H9 (cell line): ENCODE measurements around the gene SNAI3. TPM values are rescaled to one million over a fixed set of nuclear protein-coding genes. Genes with fewer than 3 reads are reported as not detected.

Experiments used
- DNase-seq: peaks from one replicate; pipeline ENCODE4 v3.0.0-alpha.2; 2017
- H2AFZ ChIP-seq: one replicate; pipeline ENCODE4 v1.6.1; 2013; ENCODE audit warnings: mild to moderate bottlenecking, low read length, control low read depth, moderate library complexity
- H2AK5ac ChIP-seq: 2 replicates; pipeline ENCODE4 v1.6.1; 2013; ENCODE audit warnings: low read length, control low read depth, mixed read lengths; ENCODE audit not compliant: insufficient read length
- H2BK120ac ChIP-seq: one replicate; pipeline ENCODE4 v1.6.1; 2013; ENCODE audit warnings: low read depth, mild to moderate bottlenecking, low read length, control low read depth, inconsistent platforms; ENCODE audit not compliant: poor library complexity, severe bottlenecking
- H2BK12ac ChIP-seq: 2 replicates; pipeline ENCODE4 v1.6.1; 2013; ENCODE audit warnings: low read length, control low read depth, mixed read lengths, low read depth; ENCODE audit not compliant: insufficient read length
- H2BK15ac ChIP-seq: 2 replicates; pipeline ENCODE4 v1.6.1; 2013; ENCODE audit warnings: low read depth, low read length, control low read depth
- H2BK20ac ChIP-seq: one replicate; pipeline ENCODE4 v1.6.1; 2013; ENCODE audit warnings: low read depth, mild to moderate bottlenecking, low read length, control low read depth, inconsistent platforms; ENCODE audit not compliant: poor library complexity, severe bottlenecking
- H2BK5ac ChIP-seq: 2 replicates; pipeline ENCODE4 v1.6.1; 2013; ENCODE audit warnings: low read length, control low read depth, mixed read lengths; ENCODE audit not compliant: insufficient read length
- H3K14ac ChIP-seq: 2 replicates; pipeline ENCODE4 v1.6.1; 2013; ENCODE audit warnings: low read length, control low read depth; ENCODE audit not compliant: insufficient read depth
- H3K18ac ChIP-seq: 2 replicates; pipeline ENCODE4 v1.6.1; 2013; ENCODE audit warnings: low read depth, mild to moderate bottlenecking, mixed read lengths, low read length, control low read depth; ENCODE audit not compliant: insufficient read length
- H3K23ac ChIP-seq: 2 replicates; pipeline ENCODE4 v1.6.1; 2013; ENCODE audit warnings: low read length, control low read depth, mixed read lengths, low read depth; ENCODE audit not compliant: insufficient read length
- H3K23me2 ChIP-seq: 2 replicates; pipeline ENCODE4 v1.6.1; 2013; ENCODE audit warnings: low read depth, mild to moderate bottlenecking, mixed read lengths, low read length, control low read depth; ENCODE audit not compliant: insufficient read length, poor library complexity, severe bottlenecking
- H3K27ac ChIP-seq: 2 replicates; pipeline ENCODE4 v1.5.1; 2013; ENCODE audit warnings: low read length, control low read depth, mixed read lengths, low read depth; ENCODE audit not compliant: insufficient read length
- H3K27me3 ChIP-seq: 2 replicates; pipeline ENCODE4 v1.6.1; 2013; ENCODE audit warnings: low read length, control low read depth, inconsistent platforms; ENCODE audit not compliant: insufficient read depth
- H3K4ac ChIP-seq: 2 replicates; pipeline ENCODE4 v1.6.1; 2013; ENCODE audit warnings: low read depth, mild to moderate bottlenecking, control low read depth, inconsistent platforms, low read length, moderate library complexity
- H3K4me1 ChIP-seq: 2 replicates; pipeline ENCODE4 v1.6.1; 2013; ENCODE audit warnings: low read length, control low read depth, inconsistent platforms; ENCODE audit not compliant: insufficient read depth
- H3K4me2 ChIP-seq: 2 replicates; pipeline ENCODE4 v1.6.1; 2013; ENCODE audit warnings: low read length, control low read depth, mixed read lengths; ENCODE audit not compliant: insufficient read length, insufficient read depth
- H3K56ac ChIP-seq: 2 replicates; pipeline ENCODE4 v1.6.1; 2013; ENCODE audit warnings: low read depth, mild to moderate bottlenecking, mixed read lengths, low read length, control low read depth; ENCODE audit not compliant: insufficient read length
- H3K79me1 ChIP-seq: 2 replicates; pipeline ENCODE4 v1.6.1; 2013; ENCODE audit warnings: low read depth, mild to moderate bottlenecking, moderate library complexity, low read length, control low read depth, inconsistent platforms; ENCODE audit not compliant: insufficient read depth, poor library complexity, severe bottlenecking
- H3K79me2 ChIP-seq: 2 replicates; pipeline ENCODE4 v1.6.1; 2013; ENCODE audit warnings: low read length, control low read depth, inconsistent platforms; ENCODE audit not compliant: insufficient read depth
- H3K9ac ChIP-seq: 2 replicates; pipeline ENCODE4 v1.6.1; 2013; ENCODE audit warnings: low read length, control low read depth, mixed read lengths; ENCODE audit not compliant: insufficient read length; ENCODE audit errors: extremely low read depth
- H3K9me3 ChIP-seq: one replicate; pipeline ENCODE4 v1.6.1; 2013; ENCODE audit warnings: low read depth, low read length, inconsistent platforms; ENCODE audit not compliant: control insufficient read depth
- H3T11ph ChIP-seq: one replicate; pipeline ENCODE4 v1.6.1; 2013; ENCODE audit warnings: mild to moderate bottlenecking, low read length, control low read depth, inconsistent platforms
- H4K20me1 ChIP-seq: one replicate; pipeline ENCODE4 v1.6.1; 2013; ENCODE audit not compliant: control insufficient read depth, insufficient read length, insufficient read depth
- H4K5ac ChIP-seq: 2 replicates; pipeline ENCODE4 v1.6.1; 2013; ENCODE audit warnings: low read depth, mild to moderate bottlenecking, mixed read lengths, low read length, control low read depth; ENCODE audit not compliant: insufficient read length
- H4K8ac ChIP-seq: replicated peaks from 2 replicates; pipeline ENCODE4 v1.6.1; 2013; ENCODE audit warnings: low read length, control low read depth, mixed read lengths, low read depth; ENCODE audit not compliant: insufficient read length
- H4K91ac ChIP-seq: 2 replicates; pipeline ENCODE4 v1.6.1; 2013; ENCODE audit warnings: low read depth, mild to moderate bottlenecking, moderate library complexity, mixed read lengths, low read length, control low read depth; ENCODE audit not compliant: insufficient read length
- H3K27ac Mint-ChIP-seq, 3 experiments: 2 replicates in 2 of 3; 3 replicates in 1 of 3; pipeline ENCODE4 v1.8.0; 2020 to 2021; ENCODE audit warnings: mixed read lengths in 3 of 3, mild to moderate bottlenecking in 1 of 3, moderate library complexity in 1 of 3
- H3K27me3 Mint-ChIP-seq: 2 replicates; pipeline ENCODE4 v1.8.0; 2021; ENCODE audit warnings: low read depth, mild to moderate bottlenecking, moderate library complexity, mixed read lengths
- H3K36me3 Mint-ChIP-seq, 3 experiments: 2 replicates in 2 of 3; 3 replicates in 1 of 3; pipeline ENCODE4 v1.8.0; 2020 to 2021; ENCODE audit warnings: low read depth in 3 of 3, mixed read lengths in 3 of 3; ENCODE audit not compliant: insufficient read depth in 1 of 3
- H3K4me1 Mint-ChIP-seq, 2 experiments: 2 replicates each; pipeline ENCODE4 v1.8.0; 2020; ENCODE audit warnings: mixed read lengths in 2 of 2
- H3K4me3 Mint-ChIP-seq, 2 experiments: 2 replicates in 1 of 2; 3 replicates in 1 of 2; pipeline ENCODE4 v1.8.0; 2020 to 2021; ENCODE audit warnings: mild to moderate bottlenecking in 2 of 2, mixed read lengths in 2 of 2, moderate library complexity in 1 of 2
- H3K9me3 Mint-ChIP-seq, 2 experiments: 2 replicates in 1 of 2; 3 replicates in 1 of 2; pipeline ENCODE4 v1.8.0; 2020; ENCODE audit warnings: mild to moderate bottlenecking in 2 of 2, mixed read lengths in 2 of 2, moderate library complexity in 1 of 2
- WGBS: extraction: QIAGEN DNeasy Blood & Tissue Kit; methylation state at CpG from one replicate; pipeline ENCODE4 v1.1.7; 2013; ENCODE audit warnings: missing lambda C conversion rate, low lambda C conversion rate, mixed read lengths; ENCODE audit not compliant: insufficient read length; ENCODE audit errors: extremely low coverage; 5-methylcytosine and 5-hydroxymethylcytosine counted together
- total RNA-seq: library from RNA; stranded (reverse); gene quantifications from 2 replicates; pipeline ENCODE4 v1.2.1, GENCODE V29; 2021
- TF ChIP-seq, protein P1 (sequence below): fragments of 200-600 bp; sonication (generic); conservative IDR thresholded peaks from 3 replicates; pipeline ENCODE4 v1.8.0; 2021; ENCODE audit warnings: antibody characterized with exemption, mild to moderate bottlenecking

Gene SNAI3
- total RNA-seq, 1 experiment from 2014 or later: 3.2 TPM

DNA sequence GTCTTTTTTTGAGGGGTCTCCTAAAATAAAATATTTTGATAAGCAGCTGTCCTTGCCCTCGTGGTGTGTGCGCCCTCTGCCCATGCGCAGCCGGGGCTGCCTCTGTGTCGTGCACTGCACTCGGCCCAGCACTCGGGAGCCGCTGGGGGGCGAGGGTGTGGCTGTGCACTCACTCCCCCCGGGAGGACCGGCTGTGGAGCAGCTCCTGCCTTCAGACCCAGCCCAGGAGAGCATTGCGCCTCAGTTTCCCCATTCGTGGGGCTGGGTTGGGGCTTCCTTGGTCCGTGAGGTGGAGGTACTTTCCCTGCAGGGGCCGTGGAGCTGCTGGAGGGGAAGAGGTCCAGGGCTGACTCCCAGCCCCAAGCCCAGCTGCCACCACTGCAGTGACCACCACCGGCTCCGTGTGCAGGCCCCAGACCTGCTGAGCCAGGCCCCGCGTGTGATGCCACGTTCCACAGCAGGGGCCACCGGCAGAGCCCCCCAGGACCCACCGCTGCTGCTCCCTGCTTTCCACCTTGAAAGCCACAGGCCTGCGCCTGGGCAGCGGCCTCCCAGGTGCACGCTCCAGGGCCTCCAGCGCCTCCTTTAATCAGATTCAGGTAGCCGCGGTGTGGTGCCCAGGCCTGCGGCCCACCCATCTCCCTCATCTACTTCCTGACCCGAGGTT is 54.3 kb downstream of the SNAI3 start:
- no peak overlapping the region for H4K8ac ChIP-seq
- no peak overlapping the region for H4K5ac ChIP-seq
- H3K27ac ChIP-seq: no peak overlapping the region
- no peaks in the 10 kb centered on the region; a peak in 1 of 5 replicates for H3K9me3 Mint-ChIP-seq
- H3K27me3 ChIP-seq: no peaks in the 10 kb centered on the region
- H3K27ac Mint-ChIP-seq: peak overlapping the region in 1 of 3 experiments; percentile 51; a peak in 1 of 7 replicates
- H2AK5ac ChIP-seq: no peak overlapping the region
- no peak overlapping the region for H2BK15ac ChIP-seq
- no peak overlapping the region for H3K4me2 ChIP-seq
- peaks cover under 1 to 22% of the 10 kb centered on the region in 2 experiments for H3K4me1 Mint-ChIP-seq
- H2BK5ac ChIP-seq: no peak overlapping the region
- H4K20me1 ChIP-seq: no peaks in the 10 kb centered on the region
- no peak overlapping the region for H2BK120ac ChIP-seq
- no peak for DNase-seq
- no peak overlapping the region for H3K4ac ChIP-seq
- H3K4me1 ChIP-seq: no peaks in the 10 kb centered on the region
- no peak overlapping the region for H2BK20ac ChIP-seq
- no peak overlapping the region for H3K18ac ChIP-seq
- H3K9me3 ChIP-seq: no peaks in the 10 kb centered on the region
- H3K79me2 ChIP-seq: no peaks in the 10 kb centered on the region
- no peak overlapping the region for H2AFZ ChIP-seq
- peaks cover 15% of the 10 kb centered on the region for H3K23me2 ChIP-seq
- H3K27me3 Mint-ChIP-seq: peaks cover 8% of the 10 kb centered on the region
- H2BK12ac ChIP-seq: no peak overlapping the region
- H4K91ac ChIP-seq: no peak overlapping the region
- TF ChIP-seq, protein P1, sequence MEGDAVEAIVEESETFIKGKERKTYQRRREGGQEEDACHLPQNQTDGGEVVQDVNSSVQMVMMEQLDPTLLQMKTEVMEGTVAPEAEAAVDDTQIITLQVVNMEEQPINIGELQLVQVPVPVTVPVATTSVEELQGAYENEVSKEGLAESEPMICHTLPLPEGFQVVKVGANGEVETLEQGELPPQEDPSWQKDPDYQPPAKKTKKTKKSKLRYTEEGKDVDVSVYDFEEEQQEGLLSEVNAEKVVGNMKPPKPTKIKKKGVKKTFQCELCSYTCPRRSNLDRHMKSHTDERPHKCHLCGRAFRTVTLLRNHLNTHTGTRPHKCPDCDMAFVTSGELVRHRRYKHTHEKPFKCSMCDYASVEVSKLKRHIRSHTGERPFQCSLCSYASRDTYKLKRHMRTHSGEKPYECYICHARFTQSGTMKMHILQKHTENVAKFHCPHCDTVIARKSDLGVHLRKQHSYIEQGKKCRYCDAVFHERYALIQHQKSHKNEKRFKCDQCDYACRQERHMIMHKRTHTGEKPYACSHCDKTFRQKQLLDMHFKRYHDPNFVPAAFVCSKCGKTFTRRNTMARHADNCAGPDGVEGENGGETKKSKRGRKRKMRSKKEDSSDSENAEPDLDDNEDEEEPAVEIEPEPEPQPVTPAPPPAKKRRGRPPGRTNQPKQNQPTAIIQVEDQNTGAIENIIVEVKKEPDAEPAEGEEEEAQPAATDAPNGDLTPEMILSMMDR: no peak
- no peak overlapping the region; a peak in 1 of 5 replicates for H3K4me3 Mint-ChIP-seq
- no peak overlapping the region for H3T11ph ChIP-seq
- H3K79me1 ChIP-seq: no peaks in the 10 kb centered on the region
- no peak overlapping the region for H3K9ac ChIP-seq
- H3K36me3 Mint-ChIP-seq: peaks cover 11 to 43% (median 38%) of the 10 kb centered on the region in 3 experiments; a peak in 6 of 7 replicates
- H3K56ac ChIP-seq: no peak overlapping the region
- H3K14ac ChIP-seq: no peak overlapping the region
- WGBS: no CpG with 5 or more reads among the region's 30 CpGs
- no peak overlapping the region for H3K23ac ChIP-seq
